ENCODE results near the gene TMEM238L. TPM values are rescaled to one million over a fixed set of nuclear protein-coding genes. Genes with fewer than 3 reads are reported as not detected.
A peak's percentile ranks its signal among the peaks of the same experiment; 100 is the strongest.
"Not testable (repeated sequence)": the region's sequence is repeated elsewhere in the genome, so short reads cannot be mapped to it uniquely, and the experiment has no call there.

TMEM238L gene
- total RNA-seq (2014; rRNA removed; shearing (Covaris generic)): not detected in 2 replicates

DNA sequence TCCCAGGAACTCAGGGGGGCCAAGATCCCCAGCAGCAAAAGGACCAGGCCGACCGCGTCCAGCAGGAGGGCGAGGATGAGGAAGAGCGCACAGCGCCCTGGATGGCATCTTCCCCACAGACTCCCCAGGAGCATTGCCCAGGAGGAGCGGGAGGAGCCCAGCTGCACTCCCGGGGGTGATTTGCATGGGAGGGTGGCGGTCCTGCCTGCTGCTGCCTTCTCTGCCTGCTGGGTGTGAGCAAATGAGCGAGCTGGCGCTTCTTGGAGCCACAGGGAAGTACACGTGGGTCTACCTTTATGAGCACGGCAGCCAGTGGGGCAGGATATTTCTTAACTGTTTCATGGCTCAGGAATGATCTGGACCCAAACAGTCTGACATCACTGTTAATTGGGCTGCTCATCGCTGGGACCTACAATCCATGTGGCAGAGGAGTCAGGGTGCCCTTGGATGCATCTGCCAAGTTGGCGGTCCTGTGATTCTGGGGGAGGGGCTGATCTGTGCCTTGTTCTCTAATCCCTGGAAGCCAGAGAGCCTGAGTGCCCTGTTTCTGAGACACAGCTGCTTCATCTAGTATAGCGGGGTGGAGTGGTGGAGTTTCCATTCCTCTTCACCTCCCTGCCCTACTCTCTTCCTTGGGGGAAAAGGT lies at the start of gene TMEM238L:
TMEM238L (minus strand) TSS at position 270 of the 646 bp plus-strand sequence; CDS start at position 134, 136 bp downstream.
- DNase-seq: no peak
- no peaks in the 10 kb centered on the region for H3K4me1 ChIP-seq
- H3K4me3 ChIP-seq: no peak within 1 kb of the TSS
- H3K27me3 ChIP-seq: no peaks in the 10 kb centered on the region
- no peaks in the 10 kb centered on the region for H3K9me3 ChIP-seq (replicated peaks)
- H3K36me3 ChIP-seq: no peaks in the 10 kb centered on the region
- H3K27ac ChIP-seq: no peak within 1 kb of the TSS

DNA sequence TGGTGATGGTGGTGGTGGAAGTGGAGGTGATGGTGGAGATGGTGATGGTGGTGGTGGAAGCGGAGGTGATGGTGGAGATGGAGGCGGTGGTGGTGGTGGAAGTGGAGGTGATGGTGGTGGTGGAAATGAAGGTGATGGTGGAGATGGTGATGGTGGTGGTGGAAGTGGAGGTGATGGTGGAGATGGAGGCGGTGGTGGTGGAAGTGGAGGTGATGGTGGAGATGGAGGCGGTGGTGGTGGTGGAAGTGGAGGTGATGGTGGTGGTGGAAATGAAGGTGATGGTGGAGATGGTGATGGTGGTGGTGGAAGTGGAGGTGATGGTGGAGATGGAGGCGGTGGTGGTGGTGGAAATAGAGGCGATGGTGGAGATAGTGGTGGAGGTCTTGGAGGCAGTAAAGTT lies 42.7 kb upstream of the TMEM238L start:
- H3K27me3 ChIP-seq; H3K9me3 ChIP-seq (replicated peaks); H3K36me3 ChIP-seq; H3K4me3 ChIP-seq; H3K4me1 ChIP-seq; H3K27ac ChIP-seq; DNase-seq: not testable (repeated sequence)

DNA sequence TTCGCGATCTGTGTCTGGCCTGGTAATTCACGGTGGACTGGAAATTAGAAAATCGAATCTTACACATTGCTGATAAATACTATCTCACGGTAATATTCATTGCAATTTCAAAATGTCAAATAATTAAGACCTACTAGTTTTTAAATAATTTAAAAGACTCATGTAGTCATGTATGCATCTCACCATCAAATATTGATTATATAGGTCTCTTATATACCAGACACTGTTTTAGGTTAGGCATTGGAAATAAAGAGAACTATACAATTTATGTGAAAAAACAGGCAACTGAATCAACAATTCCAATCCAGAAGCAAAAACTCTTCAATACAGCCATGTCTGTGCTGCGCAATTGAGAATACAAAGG lies 41.5 kb upstream of the TMEM238L start:
- H3K27me3 ChIP-seq: no peaks in the 10 kb centered on the region
- H3K36me3 ChIP-seq: no peaks in the 10 kb centered on the region
- no peak overlapping the region for H3K27ac ChIP-seq
- no peaks in the 10 kb centered on the region for H3K9me3 ChIP-seq (replicated peaks)
- H3K4me3 ChIP-seq: no peak overlapping the region
- no peak for DNase-seq
- H3K4me1 ChIP-seq: no peaks in the 10 kb centered on the region

DNA sequence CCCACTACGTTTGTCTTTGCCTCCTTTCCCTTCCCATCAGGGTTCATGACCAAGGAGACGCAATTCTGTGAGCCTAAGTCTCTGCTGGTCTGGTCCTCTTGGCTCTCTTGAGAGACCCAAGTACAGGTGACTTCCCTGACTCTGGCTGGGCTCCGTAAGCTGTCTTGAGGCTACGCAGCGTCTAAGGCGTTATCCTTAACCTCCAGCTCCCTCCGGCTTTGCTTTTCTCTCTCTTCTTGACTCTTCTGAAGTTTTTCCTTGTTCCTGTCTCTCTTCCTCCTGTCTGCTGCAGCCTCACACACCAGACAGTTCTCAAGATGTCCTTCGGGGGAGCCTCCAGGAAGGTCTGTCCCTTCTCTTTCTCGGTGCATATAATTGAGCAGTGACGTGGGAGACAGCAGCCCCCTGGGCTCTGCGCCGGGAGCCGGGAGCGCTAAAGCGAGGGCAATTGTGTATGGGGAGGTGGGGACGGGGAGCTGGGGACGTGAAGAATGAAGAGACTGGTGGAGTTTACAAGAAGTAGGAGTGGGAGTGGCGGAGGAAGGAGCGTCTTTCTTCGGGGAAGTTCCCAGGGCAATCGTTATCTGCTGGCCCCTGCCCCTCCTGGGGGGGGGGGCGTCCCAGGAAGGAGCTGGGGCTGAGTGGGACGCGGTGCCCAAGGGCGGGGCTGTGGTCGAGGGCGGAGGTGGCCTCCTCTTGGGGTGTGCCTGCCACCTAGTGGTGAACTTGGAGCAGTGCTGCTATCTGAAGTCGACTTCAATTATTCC lies 40.9 kb upstream of the TMEM238L start:
- no peaks in the 10 kb centered on the region for H3K4me1 ChIP-seq
- H3K27ac ChIP-seq: no peak overlapping the region
- peak; percentile 36 to 66 for DNase-seq
- no peaks in the 10 kb centered on the region for H3K36me3 ChIP-seq
- no peaks in the 10 kb centered on the region for H3K27me3 ChIP-seq
- no peaks in the 10 kb centered on the region for H3K9me3 ChIP-seq (replicated peaks)
- H3K4me3 ChIP-seq: 0 out of 2 replicates have a peak overlapping the region, but pooled peaks have one; percentile 19

DNA sequence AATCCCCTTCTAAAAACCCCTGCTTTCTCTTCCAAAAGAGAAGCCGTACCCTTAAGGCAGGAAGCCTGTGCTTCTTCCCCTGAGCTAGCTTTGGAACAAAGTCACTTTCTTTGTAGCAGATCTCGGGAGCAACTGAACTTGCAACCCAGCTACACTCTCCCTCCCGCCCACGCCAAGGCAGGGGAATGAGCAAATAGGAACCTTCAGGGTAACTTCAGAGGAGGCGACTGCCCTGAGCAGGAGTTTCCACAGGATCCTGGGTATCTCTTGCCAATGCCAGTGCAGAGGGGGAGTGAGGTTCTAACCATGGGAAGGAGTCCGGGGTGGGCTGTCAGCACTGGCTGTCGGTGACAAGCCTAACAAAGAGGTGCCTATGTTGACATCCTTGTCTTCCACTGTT lies 39.9 kb upstream of the TMEM238L start:
- Histone ChIP-seq H3K27ac (no peak overlapping the region), H3K4me1 (no peaks in the 10 kb centered on the region), H3K4me3 (no peak overlapping the region), H3K27me3 (no peaks in the 10 kb centered on the region), H3K9me3 (replicated peaks) (no peaks in the 10 kb centered on the region), H3K36me3 (no peaks in the 10 kb centered on the region)
- no peak for DNase-seq

GRCh38 chr17:10842658-10843057 lies 38.8 kb upstream of the TMEM238L start:
- no peaks in the 10 kb centered on the region for H3K9me3 ChIP-seq (replicated peaks)
- H3K4me3 ChIP-seq: no peak overlapping the region
- no peaks in the 10 kb centered on the region for H3K4me1 ChIP-seq
- no peak for DNase-seq
- no peak overlapping the region for H3K27ac ChIP-seq
- H3K27me3 ChIP-seq: no peaks in the 10 kb centered on the region
- H3K36me3 ChIP-seq: no peaks in the 10 kb centered on the region

DNA sequence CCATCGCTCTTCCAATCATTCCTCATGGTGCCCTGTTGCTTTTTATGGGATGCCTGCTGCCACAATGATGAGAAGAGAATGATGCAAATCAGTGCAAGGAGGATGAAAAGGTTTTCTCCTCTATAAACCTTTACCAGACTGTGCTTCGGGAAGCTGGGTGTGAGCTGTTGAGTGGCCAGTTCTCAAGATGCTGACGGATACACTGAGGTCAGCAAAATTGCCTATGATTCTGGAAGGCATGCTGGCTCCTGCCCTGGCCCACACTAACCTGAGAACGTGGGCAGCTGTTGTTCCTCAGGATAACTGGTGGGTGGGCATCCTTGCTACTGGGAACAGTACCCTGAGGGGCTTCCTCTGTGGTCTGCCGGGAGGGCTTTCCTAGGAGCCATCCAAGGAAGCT lies 34.8 kb upstream of the TMEM238L start:
- Histone ChIP-seq H3K27ac (no peak overlapping the region), H3K4me3 (no peak overlapping the region), H3K27me3 (no peaks in the 10 kb centered on the region), H3K36me3 (no peaks in the 10 kb centered on the region), H3K4me1 (no peaks in the 10 kb centered on the region), H3K9me3 (replicated peaks) (no peaks in the 10 kb centered on the region)
- no peak for DNase-seq

- Histone ChIP-seq H3K27ac (no peak within 1 kb of the TSS), H3K4me3 (no peak within 1 kb of the TSS), H3K27me3 (no peaks in the 10 kb centered on the region), H3K4me1 (no peaks in the 10 kb centered on the region), H3K36me3 (no peaks in the 10 kb centered on the region), H3K9me3 (replicated peaks) (no peaks in the 10 kb centered on the region)
- DNase-seq: no peak
Measured at GRCh38 chr17:10837921-10838320, 34.0 kb upstream of the TMEM238L start, which contains the start of gene PIRT. Gene PIRT (minus strand): TSS chr17:10838087. CDS start chr17:10825645, 12,442 bp downstream.

GRCh38 chr17:10836966-10837590 lies 33.2 kb upstream of the TMEM238L start:
- no peaks in the 10 kb centered on the region for H3K36me3 ChIP-seq
- no peaks in the 10 kb centered on the region for H3K4me1 ChIP-seq
- no peak overlapping the region for H3K4me3 ChIP-seq
- H3K27me3 ChIP-seq: no peaks in the 10 kb centered on the region
- DNase-seq: no peak
- H3K9me3 ChIP-seq (replicated peaks): no peaks in the 10 kb centered on the region
- no peak overlapping the region for H3K27ac ChIP-seq

- no peaks in the 10 kb centered on the region for H3K27me3 ChIP-seq
- H3K9me3 ChIP-seq (replicated peaks): no peaks in the 10 kb centered on the region
- no peak overlapping the region for H3K27ac ChIP-seq
- H3K4me3 ChIP-seq: no peak overlapping the region
- no peaks in the 10 kb centered on the region for H3K4me1 ChIP-seq
- no peak for DNase-seq
- H3K36me3 ChIP-seq: no peaks in the 10 kb centered on the region
Measured at GRCh38 chr17:10836145-10836544, 32.2 kb upstream of the TMEM238L start.

DNA sequence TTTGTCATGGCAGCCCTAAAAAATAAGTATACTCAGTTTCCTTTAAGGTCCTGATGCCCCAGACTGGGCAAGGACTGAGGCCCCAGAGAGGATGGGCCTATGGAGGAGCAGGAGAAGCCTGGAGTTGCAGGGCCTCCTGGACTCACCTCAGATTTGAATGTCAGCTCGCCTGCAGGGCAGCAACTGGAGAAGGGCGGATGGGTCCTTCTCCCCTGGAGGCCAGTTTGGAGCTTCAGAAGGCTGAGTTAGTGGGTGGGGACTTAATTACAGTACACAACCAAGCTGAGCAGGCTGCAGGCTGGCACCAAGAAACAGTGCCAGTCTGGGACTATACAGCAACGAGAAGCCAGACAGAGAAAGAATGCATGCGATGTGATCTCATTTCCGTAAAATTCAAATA lies 27.8 kb upstream of the TMEM238L start:
- no peak for DNase-seq
- no peak overlapping the region for H3K27ac ChIP-seq
- no peaks in the 10 kb centered on the region for H3K36me3 ChIP-seq
- H3K4me3 ChIP-seq: no peak overlapping the region
- H3K27me3 ChIP-seq: no peaks in the 10 kb centered on the region
- H3K4me1 ChIP-seq: no peaks in the 10 kb centered on the region
- H3K9me3 ChIP-seq (replicated peaks): no peaks in the 10 kb centered on the region

DNA sequence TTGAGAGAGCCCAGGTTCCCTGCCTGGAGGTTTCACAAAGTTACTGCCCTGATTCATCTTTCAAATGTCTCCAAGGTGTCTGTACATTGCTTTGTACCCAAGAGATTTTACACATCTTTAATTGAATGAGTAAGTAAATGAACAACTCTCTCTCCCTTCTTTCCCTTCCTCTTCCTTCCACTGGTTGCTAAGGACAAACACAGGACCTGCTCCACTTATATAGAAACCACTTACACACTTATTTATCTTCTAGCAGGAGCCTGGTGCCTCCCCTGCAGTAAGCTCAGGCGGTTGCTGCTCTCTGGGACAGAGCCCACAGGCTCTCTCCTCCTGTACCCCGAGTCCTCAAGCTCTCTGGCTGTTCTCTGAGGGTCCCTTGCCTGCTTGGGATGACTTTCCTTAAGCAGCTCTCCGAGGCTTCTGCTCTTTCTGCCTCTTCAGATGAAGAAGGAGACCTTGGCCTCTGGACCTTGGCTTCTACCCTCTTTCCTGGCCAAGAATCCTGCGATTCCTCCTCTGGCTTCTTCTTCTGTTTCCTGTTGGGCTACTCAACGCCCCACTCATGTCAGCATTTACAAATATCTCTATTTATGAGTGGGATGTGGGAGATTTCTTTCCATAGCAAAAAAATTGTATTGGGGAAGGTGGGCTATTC lies 24.1 kb upstream of the TMEM238L start:
- DNase-seq: no peak
- Histone ChIP-seq H3K36me3 (no peaks in the 10 kb centered on the region), H3K4me1 (no peaks in the 10 kb centered on the region), H3K9me3 (replicated peaks) (no peaks in the 10 kb centered on the region), H3K27ac (no peak overlapping the region), H3K27me3 (no peaks in the 10 kb centered on the region), H3K4me3 (no peak overlapping the region)

DNA sequence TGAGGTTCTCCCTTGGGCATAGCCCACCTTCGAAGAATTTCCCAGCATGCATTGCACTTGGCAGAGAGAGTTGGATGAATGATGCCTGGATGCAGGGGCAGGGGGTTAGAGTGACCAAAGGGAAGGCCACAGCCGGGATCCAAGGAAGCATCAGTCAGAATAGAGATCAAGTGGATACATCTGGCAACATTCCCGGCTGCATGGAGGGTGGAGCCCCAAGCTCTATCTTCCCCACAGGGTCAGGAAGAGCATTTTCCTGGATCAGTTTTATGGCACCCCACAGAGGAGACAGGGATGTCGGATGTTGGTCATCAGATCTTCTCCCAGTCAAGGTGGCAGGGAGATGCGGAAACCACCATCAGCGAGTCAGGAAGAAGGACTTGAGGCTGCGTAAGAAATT lies 21.0 kb upstream of the TMEM238L start:
- H3K27me3 ChIP-seq: no peaks in the 10 kb centered on the region
- no peaks in the 10 kb centered on the region for H3K9me3 ChIP-seq (replicated peaks)
- no peak for DNase-seq
- no peak overlapping the region for H3K4me3 ChIP-seq
- no peak overlapping the region for H3K27ac ChIP-seq
- no peaks in the 10 kb centered on the region for H3K4me1 ChIP-seq
- H3K36me3 ChIP-seq: no peaks in the 10 kb centered on the region

- no peak for DNase-seq
- Histone ChIP-seq H3K36me3 (no peaks in the 10 kb centered on the region), H3K27ac (no peak overlapping the region), H3K4me3 (no peak overlapping the region), H3K9me3 (replicated peaks) (no peaks in the 10 kb centered on the region), H3K27me3 (no peaks in the 10 kb centered on the region), H3K4me1 (no peaks in the 10 kb centered on the region)
Measured at GRCh38 chr17:10821770-10822169, 17.9 kb upstream of the TMEM238L start.

DNA sequence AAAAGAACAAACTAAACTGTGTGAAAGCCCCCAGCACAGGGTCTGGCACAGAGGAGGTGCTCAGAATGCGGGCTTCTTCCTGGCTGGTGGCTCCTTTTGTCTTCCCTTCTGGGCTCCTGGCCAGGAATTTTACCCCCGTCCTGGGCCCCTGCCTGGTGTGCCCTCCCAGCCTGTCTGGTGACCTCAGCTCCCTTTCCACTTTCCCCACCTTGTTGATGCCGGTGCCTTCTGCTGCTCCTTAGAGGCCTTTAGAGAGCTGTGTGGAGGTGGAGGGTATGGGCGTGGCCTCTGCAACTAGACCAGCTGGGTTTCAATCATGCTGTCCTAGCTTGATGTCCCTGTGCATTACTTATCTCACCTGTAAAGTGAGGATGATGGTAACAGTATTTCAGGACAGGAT lies 17.2 kb upstream of the TMEM238L start:
- Histone ChIP-seq H3K27ac (no peak overlapping the region), H3K9me3 (replicated peaks) (no peaks in the 10 kb centered on the region), H3K27me3 (no peaks in the 10 kb centered on the region), H3K4me3 (no peak overlapping the region), H3K36me3 (no peaks in the 10 kb centered on the region), H3K4me1 (no peaks in the 10 kb centered on the region)
- no peak for DNase-seq
